K562 (cell line): Measurements from ENCODE around the gene RABGAP1L. TPM values are rescaled to one million over a fixed set of nuclear protein-coding genes. Genes with fewer than 3 reads are reported as not detected.

Source experiments
- ADNP ChIP-seq: fragments of 200-800 bp; sonication (Bioruptor generic); IDR thresholded peaks from 2 replicates; pipeline ENCODE4 v1.6.1; 2016; ENCODE audit warnings: missing genetic modification characterization, missing compliant biosample characterization
- ARID1B ChIP-seq: fragments of 450-650 bp; IDR thresholded peaks from 2 replicates; pipeline ENCODE4 v1.6.1; 2016; ENCODE audit warnings: antibody characterized with exemption, mild to moderate bottlenecking, inconsistent platforms
- BRCA1 ChIP-seq, 2 experiments: fragments of 450-650 bp in 1 of 2; sonication (generic) in 1 of 2; formaldehyde crosslinking in 1 of 2; IDR thresholded peaks; 2 replicates each; pipeline versions ENCODE4 v1.5.0 to v1.6.1; 2017 to 2020; ENCODE audit warnings: mild to moderate bottlenecking in 1 of 2, missing genetic modification reagents in 1 of 2
- CBFA2T2 ChIP-seq: fragments of 450-650 bp; conservative IDR thresholded peaks from 2 replicates; pipeline ENCODE4 v1.6.1; 2017; ENCODE audit warnings: mild to moderate bottlenecking
- CCNT2 ChIP-seq: IDR thresholded peaks from 2 replicates; pipeline ENCODE4 v1.6.1; 2011; ENCODE audit warnings: borderline replicate concordance, low read depth, mild to moderate bottlenecking, moderate library complexity, mixed read lengths, low read length; ENCODE audit not compliant: insufficient read length; ENCODE audit errors: extremely low read depth
- HDAC2 ChIP-seq: fragments of 450-650 bp; IDR thresholded peaks from 2 replicates; pipeline ENCODE4 v1.6.1; 2016; ENCODE audit warnings: mild to moderate bottlenecking
- MAZ ChIP-seq, 2 experiments: fragments of 450-650 bp in 1 of 2; sonication (generic) in 1 of 2; formaldehyde crosslinking; IDR thresholded peaks in 1 of 2; conservative IDR thresholded peaks in 1 of 2; 2 replicates each; pipeline versions ENCODE4 v1.4.0 to v1.5.0; 2020; ENCODE audit warnings: mild to moderate bottlenecking in 1 of 2, missing genetic modification reagents in 1 of 2
- NFE2 ChIP-seq: IDR thresholded peaks from 2 replicates; pipeline ENCODE4 v1.6.1; 2014; ENCODE audit warnings: antibody characterized with exemption, low read depth
- NR2C1 ChIP-seq, 2 experiments: fragments of 450-650 bp; IDR thresholded peaks; 2 replicates each; pipeline ENCODE4 v1.6.1; 2017; ENCODE audit warnings: mild to moderate bottlenecking in 2 of 2, antibody characterized with exemption in 1 of 2, inconsistent platforms in 1 of 2, missing compliant biosample characterization in 1 of 2, missing genetic modification characterization in 1 of 2
- OTX1 ChIP-seq: fragments of 450-650 bp; formaldehyde crosslinking; IDR thresholded peaks from 2 replicates; pipeline ENCODE4 v1.4.0; 2022; ENCODE audit warnings: mild to moderate bottlenecking
- PRDM10 ChIP-seq: fragments of 450-650 bp; IDR thresholded peaks from 2 replicates; pipeline ENCODE4 v1.6.1; 2018; ENCODE audit not compliant: partially characterized antibody
- RBBP5 ChIP-seq: fragments of 200-600 bp; sonication (generic); IDR thresholded peaks from 2 replicates; pipeline ENCODE4 v1.6.1; 2012; ENCODE audit warnings: borderline replicate concordance, mild to moderate bottlenecking, low read length, control low read depth, inconsistent platforms; ENCODE audit not compliant: insufficient read depth, poor library complexity, severe bottlenecking
- RBM15 ChIP-seq: fragments of 200-400 bp; formaldehyde crosslinking; IDR thresholded peaks from 2 replicates; pipeline ENCODE4 v1.6.1; 2018; ENCODE audit warnings: mild to moderate bottlenecking, low read length, moderate library complexity; ENCODE audit not compliant: insufficient read depth
- SMARCB1 ChIP-seq: IDR thresholded peaks from 2 replicates; pipeline ENCODE4 v1.6.1; 2011; ENCODE audit warnings: improper control_type of control experiment, low read depth; ENCODE audit not compliant: insufficient read length
- SMARCE1 ChIP-seq: fragments of 450-650 bp; IDR thresholded peaks from 2 replicates; pipeline ENCODE4 v1.7.1; 2016; ENCODE audit warnings: mild to moderate bottlenecking
- SOX6 ChIP-seq: fragments of 450-650 bp; IDR thresholded peaks from 2 replicates; pipeline ENCODE4 v1.6.1; 2014; ENCODE audit warnings: mild to moderate bottlenecking
- TEAD2 ChIP-seq: fragments of 450-650 bp; IDR thresholded peaks from 2 replicates; pipeline ENCODE4 v1.6.1; 2016; ENCODE audit warnings: missing genetic modification characterization, control low read depth, missing compliant biosample characterization
- polyA plus RNA-seq, 8 experiments: library from polyadenylated mRNA; depleted of rRNA in 4 of 8; stranded (reverse) in 5 of 8; unstranded in 3 of 8; fragments of >200 nt; fragmentation: Nextera tagmentation in 2 of 8; fragmentation: Illumina TruSeq in 1 of 8; extraction: Ambion mirVana in 2 of 8; extraction: Trizol in 1 of 8; gene quantifications; 2 replicates each; pipeline versions ENCODE4 v1.2.1 to v1.2.3, GENCODE V29; 2011 to 2014; ENCODE audit warnings: inconsistent platforms in 1 of 8, missing spikeins in 1 of 8
- total RNA-seq, 7 experiments: library from RNA; depleted of rRNA in 6 of 7; stranded (reverse); fragments of >200 nt in 6 of 7; fragmentation: Illumina TruSeq in 2 of 7; extraction: Trizol in 2 of 7; gene quantifications; 2 replicates each; pipeline versions ENCODE4 v1.2.1 to v1.2.3, GENCODE V29; 2011 to 2021; ENCODE audit warnings: low replicate concordance in 1 of 7
- TF ChIP-seq, protein P1 (sequence below), 2 experiments: fragments of 200-800 bp in 1 of 2; sonication (Bioruptor generic) in 1 of 2; sonication (generic) in 1 of 2; formaldehyde crosslinking in 1 of 2; IDR thresholded peaks in 1 of 2; conservative IDR thresholded peaks in 1 of 2; 2 replicates each; pipeline versions ENCODE4 v1.5.0 to v1.6.1; 2016 to 2020; ENCODE audit warnings: missing compliant biosample characterization in 1 of 2, missing genetic modification characterization in 1 of 2, missing genetic modification reagents in 1 of 2
- TF ChIP-seq, protein P2 (sequence below): fragments of 250-450 bp; sonication (Bioruptor Pico); IDR thresholded peaks from 2 replicates; pipeline ENCODE4 v1.5.0; 2021; ENCODE audit warnings: mild to moderate bottlenecking, borderline replicate concordance

The RABGAP1L gene
- total and polyA plus RNA-seq, 9 of the 15 experiments (the other 6 are each of a cell fraction or from before 2014, with no cell fraction given) = 16.5 to 44.9 (median 26.7) TPM

DNA sequence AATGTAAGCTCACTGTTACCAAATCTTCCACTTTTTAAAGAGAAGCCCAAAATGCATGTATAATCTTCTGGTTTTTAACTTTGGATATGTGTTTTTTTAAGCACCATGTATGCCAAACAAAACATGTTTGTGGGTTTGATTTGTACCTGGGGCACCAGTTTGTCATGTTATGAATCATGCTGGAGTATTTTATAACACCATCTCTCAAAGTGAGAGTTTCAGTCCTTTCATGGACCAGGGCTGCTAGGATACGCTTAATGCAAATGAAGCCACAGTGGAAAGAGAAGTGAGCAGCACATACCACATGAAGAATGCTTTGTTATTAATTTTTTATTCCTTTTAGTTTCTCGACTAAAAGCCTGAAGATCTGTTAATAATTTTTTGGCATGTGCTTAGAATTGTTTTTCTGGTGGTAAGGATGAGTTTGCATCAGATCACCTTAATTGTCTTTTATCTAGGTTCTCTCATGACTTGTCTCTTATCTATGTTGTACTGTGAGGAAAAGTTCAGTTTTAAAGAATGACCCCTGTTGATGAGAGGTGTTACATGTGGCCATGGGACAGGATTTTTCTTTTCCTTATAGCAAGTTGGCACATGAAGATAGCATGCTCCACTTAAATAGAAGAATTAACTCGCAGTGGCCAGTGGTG, 2.0 kb upstream of the RABGAP1L start (continued):
- TF ChIP-seq PRDM10 (no peak), RBM15 (no peak), SMARCB1 (peak; percentile 48), TEAD2 (tag) (no peak), CCNT2 (no peak), NR2C1 (IDR thresholded peaks at IDR 0.05) (peak; percentile 35; the same call in 1 of the 2 replicates), NR2C1 (tag; IDR thresholded peaks at IDR 0.05) (no peak), NFE2 (0 out of 2 replicates have a peak, but pooled peaks have one; percentile 37), BRCA1 (IDR thresholded peaks at IDR 0.05) (no peak), BRCA1 (CRISPR knock-in tag; IDR thresholded peaks at IDR 0.05) (no peak), SMARCE1 (0 out of 2 replicates have a peak, but pooled peaks have one; percentile 31), ARID1B (peak; percentile 71), MAZ (CRISPR knock-in tag; conservative IDR thresholded peaks at IDR 0.05 in 1 of 2, IDR thresholded peaks at IDR 0.05 in 1 of 2) (0 out of 4 replicates have a peak, but pooled peaks of 1 of the 2 experiments have one; percentile 9), HDAC2 (0 out of 2 replicates have a peak, but pooled peaks have one; percentile 21), SOX6 (peak; percentile 81), ADNP (tag) (peak; percentile 62; the same call in 1 of the 2 replicates), CBFA2T2 (peak; percentile 54; the same call in 1 of the 2 replicates), RBBP5 (no peak), OTX1 (CRISPR knock-in tag) (no peak)
- TF ChIP-seq, protein P1, sequence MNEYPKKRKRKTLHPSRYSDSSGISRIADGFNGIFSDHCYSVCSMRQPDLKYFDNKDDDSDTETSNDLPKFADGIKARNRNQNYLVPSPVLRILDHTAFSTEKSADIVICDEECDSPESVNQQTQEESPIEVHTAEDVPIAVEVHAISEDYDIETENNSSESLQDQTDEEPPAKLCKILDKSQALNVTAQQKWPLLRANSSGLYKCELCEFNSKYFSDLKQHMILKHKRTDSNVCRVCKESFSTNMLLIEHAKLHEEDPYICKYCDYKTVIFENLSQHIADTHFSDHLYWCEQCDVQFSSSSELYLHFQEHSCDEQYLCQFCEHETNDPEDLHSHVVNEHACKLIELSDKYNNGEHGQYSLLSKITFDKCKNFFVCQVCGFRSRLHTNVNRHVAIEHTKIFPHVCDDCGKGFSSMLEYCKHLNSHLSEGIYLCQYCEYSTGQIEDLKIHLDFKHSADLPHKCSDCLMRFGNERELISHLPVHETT (CRISPR knock-in tag; conservative IDR thresholded peaks at IDR 0.05 in 1 of 2, IDR thresholded peaks at IDR 0.05 in 1 of 2) = 0 out of 4 replicates have a peak, but pooled peaks of 1 of the 2 experiments have one; percentile 5
- TF ChIP-seq, protein P2, sequence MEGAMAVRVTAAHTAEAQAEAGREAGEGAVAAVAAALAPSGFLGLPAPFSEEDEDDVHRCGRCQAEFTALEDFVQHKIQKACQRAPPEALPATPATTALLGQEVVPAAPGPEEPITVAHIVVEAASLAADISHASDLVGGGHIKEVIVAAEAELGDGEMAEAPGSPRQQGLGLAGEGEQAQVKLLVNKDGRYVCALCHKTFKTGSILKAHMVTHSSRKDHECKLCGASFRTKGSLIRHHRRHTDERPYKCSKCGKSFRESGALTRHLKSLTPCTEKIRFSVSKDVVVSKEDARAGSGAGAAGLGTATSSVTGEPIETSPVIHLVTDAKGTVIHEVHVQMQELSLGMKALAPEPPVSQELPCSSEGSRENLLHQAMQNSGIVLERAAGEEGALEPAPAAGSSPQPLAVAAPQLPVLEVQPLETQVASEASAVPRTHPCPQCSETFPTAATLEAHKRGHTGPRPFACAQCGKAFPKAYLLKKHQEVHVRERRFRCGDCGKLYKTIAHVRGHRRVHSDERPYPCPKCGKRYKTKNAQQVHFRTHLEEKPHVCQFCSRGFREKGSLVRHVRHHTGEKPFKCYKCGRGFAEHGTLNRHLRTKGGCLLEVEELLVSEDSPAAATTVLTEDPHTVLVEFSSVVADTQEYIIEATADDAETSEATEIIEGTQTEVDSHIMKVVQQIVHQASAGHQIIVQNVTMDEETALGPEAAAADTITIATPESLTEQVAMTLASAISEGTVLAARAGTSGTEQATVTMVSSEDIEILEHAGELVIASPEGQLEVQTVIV = no peak
